ENCODE results near the gene MBD2. TPM values are rescaled to one million over a fixed set of nuclear protein-coding genes. Genes with fewer than 3 reads are reported as not detected.

The MBD2 gene
- total RNA-seq, 3 donors from 2014 or later (not counting 1 experiment from before 2014, with no cell fraction given) = 74.8 to 107 (median 92.3) TPM

DNA sequence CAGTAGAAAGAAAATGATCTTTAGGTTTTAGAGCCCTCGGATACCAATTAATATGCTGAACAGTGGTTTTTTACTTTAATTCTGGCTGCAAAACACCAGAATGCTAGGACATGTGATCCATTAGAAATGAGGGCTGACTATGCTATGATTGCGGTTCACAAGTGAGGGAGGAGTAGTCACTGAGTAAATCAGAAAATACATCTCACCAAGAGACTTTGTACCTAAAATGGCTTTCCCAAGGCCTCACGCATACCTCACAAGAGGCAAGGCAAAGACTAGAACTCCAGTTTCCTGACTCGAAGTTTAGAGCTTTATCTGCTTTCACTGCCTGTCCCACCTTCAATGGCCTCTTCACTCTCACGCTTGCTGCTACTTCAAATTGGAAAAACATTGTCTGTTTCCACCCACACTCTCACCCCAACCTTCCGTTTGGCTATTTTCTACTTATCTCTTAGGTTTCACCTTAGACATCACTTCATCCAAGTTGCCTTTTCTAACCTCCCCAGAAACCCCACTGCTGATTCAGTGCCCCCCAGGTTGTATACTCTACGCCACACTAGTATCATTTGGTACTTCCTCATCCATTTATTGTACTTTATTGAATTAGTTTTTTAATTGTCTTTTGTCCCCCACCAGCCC is 5.1 kb upstream of the MBD2 start:
- H3K27me3 Mint-ChIP-seq (ENCODE audit: low read depth in 2 of 2) = peaks cover 4 to 5% of the 10 kb centered on the region in 2 donors
- peaks cover 3 to 5% of the 10 kb centered on the region in 2 donors for H3K4me1 Mint-ChIP-seq
- 86% methylated on average over 6 of the region's 7 CpGs for WGBS (ENCODE audit: insufficient coverage)
- Histone ChIP-seq H3K9me3 (ENCODE audit: control insufficient read depth, insufficient read depth, low read length) (no peaks in the 10 kb centered on the region), H3K36me3 (ENCODE audit: control insufficient read depth, insufficient read depth, low read length) (no peaks in the 10 kb centered on the region), H3K4me1 (ENCODE audit: control insufficient read depth, insufficient read depth, low read length) (peaks cover 4% of the 10 kb centered on the region), H3K4me3 (ENCODE audit: low read length) (no peak overlapping the region), H3K27ac (ENCODE audit: low read length) (no peak overlapping the region), H3K27me3 (ENCODE audit: control insufficient read depth, insufficient read depth, low read length) (no peaks in the 10 kb centered on the region)
- TF ChIP-seq, protein P1, sequence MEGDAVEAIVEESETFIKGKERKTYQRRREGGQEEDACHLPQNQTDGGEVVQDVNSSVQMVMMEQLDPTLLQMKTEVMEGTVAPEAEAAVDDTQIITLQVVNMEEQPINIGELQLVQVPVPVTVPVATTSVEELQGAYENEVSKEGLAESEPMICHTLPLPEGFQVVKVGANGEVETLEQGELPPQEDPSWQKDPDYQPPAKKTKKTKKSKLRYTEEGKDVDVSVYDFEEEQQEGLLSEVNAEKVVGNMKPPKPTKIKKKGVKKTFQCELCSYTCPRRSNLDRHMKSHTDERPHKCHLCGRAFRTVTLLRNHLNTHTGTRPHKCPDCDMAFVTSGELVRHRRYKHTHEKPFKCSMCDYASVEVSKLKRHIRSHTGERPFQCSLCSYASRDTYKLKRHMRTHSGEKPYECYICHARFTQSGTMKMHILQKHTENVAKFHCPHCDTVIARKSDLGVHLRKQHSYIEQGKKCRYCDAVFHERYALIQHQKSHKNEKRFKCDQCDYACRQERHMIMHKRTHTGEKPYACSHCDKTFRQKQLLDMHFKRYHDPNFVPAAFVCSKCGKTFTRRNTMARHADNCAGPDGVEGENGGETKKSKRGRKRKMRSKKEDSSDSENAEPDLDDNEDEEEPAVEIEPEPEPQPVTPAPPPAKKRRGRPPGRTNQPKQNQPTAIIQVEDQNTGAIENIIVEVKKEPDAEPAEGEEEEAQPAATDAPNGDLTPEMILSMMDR (IDR thresholded peaks at IDR 0.05) = no peak
- no peaks in the 10 kb centered on the region for H3K9me3 Mint-ChIP-seq
- intact Hi-C loops (cut with micrococcal nuclease) = no loop called here
- H3K36me3 Mint-ChIP-seq = no peaks in the 10 kb centered on the region
- H3K4me3 Mint-ChIP-seq = no peak overlapping the region
- ATAC-seq (no peak), DNase-seq (no peak)
- H3K27ac Mint-ChIP-seq = no peak overlapping the region

GRCh38 chr18:54228364-54228763 is 3.9 kb upstream of the MBD2 start:
- intact Hi-C loops (cut with micrococcal nuclease) = loop anchor here (1.0 kb wide), 1 partner anchor 42 kb away; no protein-coding TSS in a partner anchor
- no peak overlapping the region for H3K27ac ChIP-seq (ENCODE audit: low read length)
- H3K4me3 Mint-ChIP-seq = no peak overlapping the region

DNA sequence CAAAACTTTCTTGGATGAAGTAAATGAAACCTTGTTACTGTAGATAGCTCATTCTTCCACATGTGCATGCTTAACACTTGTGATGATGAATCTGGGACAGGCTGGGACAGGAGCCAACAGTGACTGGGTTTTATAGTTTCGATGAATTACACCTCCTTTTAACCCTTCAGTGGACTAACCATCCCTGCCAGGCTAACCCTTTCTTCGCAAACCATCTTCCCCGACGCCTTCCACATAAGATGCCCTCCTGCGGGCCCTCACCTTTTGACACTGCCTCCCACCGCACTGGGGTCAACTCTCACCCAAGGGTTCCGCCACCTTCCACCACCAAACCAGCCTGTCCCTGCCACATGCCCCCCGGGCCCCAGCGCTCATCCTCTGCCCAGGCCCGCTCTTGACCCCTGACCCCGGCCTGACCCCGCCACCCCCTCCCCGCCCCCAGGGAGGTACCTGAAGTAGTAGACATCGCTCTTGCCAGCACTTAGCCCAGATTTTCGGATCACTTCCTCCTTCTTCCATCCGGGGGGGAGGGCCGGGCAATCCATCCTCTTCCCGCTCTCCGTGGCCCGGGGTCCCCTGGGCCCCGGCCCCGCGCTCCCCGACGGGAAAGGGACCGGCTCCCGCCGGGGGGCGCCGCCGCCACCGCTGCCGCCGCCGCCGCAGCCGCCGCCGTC is 764 bp downstream of the MBD2 start:
- Histone ChIP-seq H3K27me3 (ENCODE audit: control insufficient read depth, insufficient read depth, low read length) (no peaks in the 10 kb centered on the region), H3K4me3 (ENCODE audit: low read length) (peak overlapping the region; percentile 47), H3K4me1 (ENCODE audit: control insufficient read depth, insufficient read depth, low read length) (peaks cover 20% of the 10 kb centered on the region), H3K27ac (ENCODE audit: low read length) (peak overlapping the region; percentile 66), H3K9me3 (ENCODE audit: control insufficient read depth, insufficient read depth, low read length) (no peaks in the 10 kb centered on the region), H3K36me3 (ENCODE audit: control insufficient read depth, insufficient read depth, low read length) (peaks cover 2% of the 10 kb centered on the region)
- peak; percentile 39 to 73 for DNase-seq
- Mint-ChIP-seq H3K9me3 (no peaks in the 10 kb centered on the region), H3K27ac (peak overlapping the region; percentile 87 to 98), H3K4me1 (peaks cover 45 to 50% of the 10 kb centered on the region in 2 donors), H3K36me3 (no peaks in the 10 kb centered on the region), H3K4me3 (peak overlapping the region; percentile 94), H3K27me3 (ENCODE audit: low read depth in 2 of 2) (no peaks in the 10 kb centered on the region)
- ATAC-seq = peak; percentile 3 to 27 (median 14)
- TF ChIP-seq, protein P1 (IDR thresholded peaks at IDR 0.05) = no peak
- under 1% methylated on average over 36 of the region's 39 CpGs for WGBS (ENCODE audit: insufficient coverage)
- intact Hi-C loops (cut with micrococcal nuclease) = loop anchor here (1.0 kb wide), 2 partner anchors 46 to 134 kb away; partner anchors contain the start of genes C18orf54, POLI and STARD6

More at GRCh38 chr18:54228364-54228763, 3.9 kb upstream of the MBD2 start:
- no peaks in the 10 kb centered on the region for H3K27me3 Mint-ChIP-seq (ENCODE audit: low read depth in 2 of 2)
- Histone ChIP-seq H3K9me3 (ENCODE audit: control insufficient read depth, insufficient read depth, low read length) (no peaks in the 10 kb centered on the region), H3K36me3 (ENCODE audit: control insufficient read depth, insufficient read depth, low read length) (no peaks in the 10 kb centered on the region), H3K27me3 (ENCODE audit: control insufficient read depth, insufficient read depth, low read length) (no peaks in the 10 kb centered on the region), H3K4me1 (ENCODE audit: control insufficient read depth, insufficient read depth, low read length) (peaks cover 9% of the 10 kb centered on the region), H3K4me3 (ENCODE audit: low read length) (no peak overlapping the region)
- H3K9me3 Mint-ChIP-seq = no peaks in the 10 kb centered on the region
- peaks cover 10 to 14% of the 10 kb centered on the region in 2 donors for H3K4me1 Mint-ChIP-seq
- ATAC-seq = no peak
- TF ChIP-seq, protein P1 (IDR thresholded peaks at IDR 0.05) = no peak
- H3K27ac Mint-ChIP-seq = no peak overlapping the region
- no peaks in the 10 kb centered on the region for H3K36me3 Mint-ChIP-seq
- DNase-seq = no peak

All from natural killer cell (primary cell).